Breast epithelium (tissue), 4 donors: ENCODE results near the gene ADCY7. TPM values are rescaled to one million over a fixed set of nuclear protein-coding genes. Genes with fewer than 3 reads are reported as not detected.
A peak's percentile ranks its signal among the peaks of the same experiment; 100 is the strongest.

ENCODE experiments used
- DNase-seq, 2 donors: peaks; one replicate each; pipeline ENCODE4 v3.0.0-alpha.2; 2019; ENCODE audit warnings: low spot score in 2 of 2
- H3K27ac ChIP-seq, 2 donors: fragments of 200-600 bp; sonication (generic) in 1 of 2; one replicate each; pipeline ENCODE4 v1.5.1; 2016 to 2019; ENCODE audit warnings: mild to moderate bottlenecking in 1 of 2
- H3K27me3 ChIP-seq, 2 donors: fragments of 200-600 bp; sonication (generic) in 1 of 2; one replicate each; pipeline versions ENCODE4 v1.5.1 to v1.6.0; 2017 to 2019; ENCODE audit warnings: control low read depth in 1 of 2, mild to moderate bottlenecking in 1 of 2
- H3K36me3 ChIP-seq: fragments of 200-600 bp; one replicate; pipeline ENCODE4 v1.5.1; 2019
- H3K4me1 ChIP-seq, 2 donors: fragments of 200-600 bp; sonication (generic); one replicate each; pipeline ENCODE4 v1.5.1; 2016 to 2019; ENCODE audit warnings: control low read depth in 1 of 2
- H3K4me3 ChIP-seq, 3 donors: fragments of 200-600 bp; sonication (generic); 1 replicate in 2 of 3; 2 replicates in 1 of 3; pipeline ENCODE4 v1.5.1; 2016 to 2019; ENCODE audit warnings: mild to moderate bottlenecking in 3 of 3, moderate library complexity in 2 of 3
- H3K9me3 ChIP-seq, 2 donors: fragments of 200-600 bp; sonication (generic) in 1 of 2; one replicate each; pipeline ENCODE4 v1.5.1; 2016 to 2019; ENCODE audit warnings: control low read depth in 1 of 2
- POLR2A ChIP-seq: fragments of 450-650 bp; IDR thresholded peaks from one replicate; pipeline ENCODE4 v1.6.1; 2016; ENCODE audit warnings: antibody characterized with exemption, mild to moderate bottlenecking, moderate library complexity
- POLR2AphosphoS5 ChIP-seq, 3 donors: sonication (generic); formaldehyde crosslinking; IDR thresholded peaks; one replicate each; pipeline ENCODE4 v1.6.1; 2017; ENCODE audit warnings: antibody characterized with exemption in 3 of 3
- intact Hi-C: fragments of 100-400 bp; cut with DNase I; formaldehyde crosslinking; loops from one replicate; pipeline ENCODE4 v1.15.1; 2023; ENCODE audit warnings: low total_unique reads
- total RNA-seq, 3 donors: library from RNA; depleted of rRNA; stranded (reverse); fragments of >200 nt; gene quantifications; one replicate each; pipeline ENCODE4 v1.1.0, GENCODE V29; 2016
- TF ChIP-seq, protein P1 (sequence below), 3 donors: fragments of 450-650 bp; IDR thresholded peaks; one replicate each; pipeline ENCODE4 v1.5.1; 2016 to 2017; ENCODE audit warnings: antibody characterized with exemption in 3 of 3, mild to moderate bottlenecking in 3 of 3, moderate library complexity in 3 of 3

ADCY7 gene
- total RNA-seq, 3 donors from 2014 or later: 6.2 to 30.7 (median 10.2) TPM

DNA sequence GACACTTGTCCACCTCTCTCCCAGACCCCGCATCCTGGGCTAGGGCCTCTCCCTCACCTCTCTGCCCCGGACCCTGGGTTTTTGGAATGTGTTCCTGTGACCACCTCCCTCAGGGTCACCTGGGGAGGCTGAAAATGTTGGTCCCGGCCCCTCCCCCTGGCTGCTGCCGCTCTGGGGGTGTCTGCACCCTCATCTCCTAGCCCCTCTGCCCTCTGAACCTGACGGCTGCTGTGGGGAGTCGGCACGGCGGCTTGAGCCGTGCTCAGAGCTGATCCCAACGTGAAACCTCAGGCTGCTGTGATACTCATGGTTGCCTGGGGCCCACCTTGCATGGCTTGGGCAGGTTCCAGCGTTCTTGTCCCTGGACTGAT lies 42.8 kb downstream of the ADCY7 start:
- no peaks in the 10 kb centered on the region for H3K36me3 ChIP-seq
- no peaks in the 10 kb centered on the region for H3K9me3 ChIP-seq
- no peaks in the 10 kb centered on the region for H3K4me1 ChIP-seq
- no peak overlapping the region for H3K4me3 ChIP-seq
- intact Hi-C loops: no loop called here
- no peak overlapping the region for H3K27ac ChIP-seq
- H3K27me3 ChIP-seq: no peaks in the 10 kb centered on the region
- no peak for DNase-seq
- TF ChIP-seq POLR2AphosphoS5 (IDR thresholded peaks at IDR 0.05): no peak
- TF ChIP-seq POLR2A: no peak
- TF ChIP-seq, protein P1, sequence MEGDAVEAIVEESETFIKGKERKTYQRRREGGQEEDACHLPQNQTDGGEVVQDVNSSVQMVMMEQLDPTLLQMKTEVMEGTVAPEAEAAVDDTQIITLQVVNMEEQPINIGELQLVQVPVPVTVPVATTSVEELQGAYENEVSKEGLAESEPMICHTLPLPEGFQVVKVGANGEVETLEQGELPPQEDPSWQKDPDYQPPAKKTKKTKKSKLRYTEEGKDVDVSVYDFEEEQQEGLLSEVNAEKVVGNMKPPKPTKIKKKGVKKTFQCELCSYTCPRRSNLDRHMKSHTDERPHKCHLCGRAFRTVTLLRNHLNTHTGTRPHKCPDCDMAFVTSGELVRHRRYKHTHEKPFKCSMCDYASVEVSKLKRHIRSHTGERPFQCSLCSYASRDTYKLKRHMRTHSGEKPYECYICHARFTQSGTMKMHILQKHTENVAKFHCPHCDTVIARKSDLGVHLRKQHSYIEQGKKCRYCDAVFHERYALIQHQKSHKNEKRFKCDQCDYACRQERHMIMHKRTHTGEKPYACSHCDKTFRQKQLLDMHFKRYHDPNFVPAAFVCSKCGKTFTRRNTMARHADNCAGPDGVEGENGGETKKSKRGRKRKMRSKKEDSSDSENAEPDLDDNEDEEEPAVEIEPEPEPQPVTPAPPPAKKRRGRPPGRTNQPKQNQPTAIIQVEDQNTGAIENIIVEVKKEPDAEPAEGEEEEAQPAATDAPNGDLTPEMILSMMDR (IDR thresholded peaks at IDR 0.05): no peak

DNA sequence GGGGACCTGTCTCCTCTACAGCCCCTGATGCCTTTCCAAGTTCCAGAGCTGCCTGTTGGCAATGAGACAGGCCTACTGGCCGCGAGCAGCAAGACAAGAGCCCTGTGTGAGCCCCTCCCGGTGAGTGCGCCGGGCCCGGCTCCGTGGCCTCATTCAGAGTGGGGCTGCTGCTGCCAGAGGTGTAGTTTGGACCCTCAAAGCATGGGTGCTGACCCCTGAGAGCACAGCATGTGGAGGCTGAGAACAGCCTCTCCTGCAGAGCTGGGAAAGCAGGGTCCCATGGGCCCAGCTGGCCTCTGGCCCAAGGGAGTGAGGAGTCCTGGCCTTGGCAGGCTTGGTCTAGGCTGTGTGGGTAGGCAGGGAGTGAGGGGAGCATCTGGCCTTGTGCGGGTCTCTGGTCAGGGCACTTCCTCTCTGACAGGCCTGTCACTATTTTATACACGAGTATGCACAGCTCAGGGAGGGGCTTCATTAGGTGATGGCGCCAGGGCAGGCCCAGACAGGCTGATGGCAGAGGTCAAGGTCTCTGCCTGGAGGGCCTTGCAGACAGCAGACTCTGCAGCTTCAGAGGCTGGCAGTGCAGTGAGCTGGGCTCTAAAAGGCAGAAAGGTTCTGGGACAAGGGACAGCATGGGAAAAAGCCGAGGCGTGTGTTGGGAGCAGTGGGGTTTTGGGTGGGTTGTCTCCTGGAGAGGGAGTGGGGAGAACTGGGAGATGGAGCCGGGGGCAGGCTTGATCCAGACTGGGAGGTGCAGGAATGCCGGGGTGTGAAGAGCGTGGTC lies 43.4 kb downstream of the ADCY7 start:
- DNase-seq: peak in 1 of 2 donors; percentile 40
- no peak overlapping the region for H3K27ac ChIP-seq
- no peaks in the 10 kb centered on the region for H3K27me3 ChIP-seq
- no peak overlapping the region for H3K4me3 ChIP-seq
- no peaks in the 10 kb centered on the region for H3K4me1 ChIP-seq
- intact Hi-C loops: no loop called here
- no peaks in the 10 kb centered on the region for H3K36me3 ChIP-seq
- TF ChIP-seq POLR2AphosphoS5 (IDR thresholded peaks at IDR 0.05) (no peak), POLR2A (no peak)
- TF ChIP-seq, protein P1 (IDR thresholded peaks at IDR 0.05): no peak
- H3K9me3 ChIP-seq: no peaks in the 10 kb centered on the region

DNA sequence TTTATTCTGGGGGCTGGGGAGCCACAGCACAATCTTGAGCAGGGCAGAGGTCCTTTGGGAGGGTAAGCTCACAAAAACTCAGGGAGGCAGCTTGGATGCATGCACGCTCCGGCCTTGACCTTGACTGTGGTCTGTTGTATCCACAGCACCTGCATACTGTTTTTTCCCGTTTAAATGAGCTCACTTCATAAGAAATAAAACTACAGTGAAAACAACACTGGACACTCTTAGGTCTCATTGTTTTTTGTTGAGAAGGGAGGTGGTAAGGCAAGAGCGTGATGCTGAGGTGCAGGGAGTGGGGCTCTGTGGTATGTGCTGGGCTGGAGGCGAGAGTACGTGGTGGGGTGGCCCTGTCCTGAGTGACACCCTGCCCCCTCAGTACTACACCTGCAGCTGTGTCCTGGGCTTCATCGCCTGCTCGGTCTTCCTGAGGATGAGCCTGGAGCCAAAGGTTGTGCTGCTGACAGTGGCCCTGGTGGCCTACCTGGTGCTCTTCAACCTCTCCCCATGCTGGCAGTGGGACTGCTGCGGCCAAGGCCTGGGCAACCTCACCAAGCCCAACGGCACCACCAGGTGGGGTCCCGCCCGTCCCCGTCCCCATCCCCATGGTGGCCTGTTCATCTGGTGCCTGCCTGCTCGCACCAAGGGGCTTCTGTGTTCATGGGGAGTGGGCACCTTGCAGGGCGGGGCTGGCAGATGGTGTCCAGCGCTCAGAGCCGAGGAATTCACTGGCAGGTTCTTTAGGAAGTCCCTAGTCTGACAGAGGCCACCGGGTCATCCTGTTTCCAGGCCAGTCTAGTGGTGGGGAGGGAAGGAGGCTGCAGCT lies 44.2 kb downstream of the ADCY7 start:
- TF ChIP-seq POLR2A (no peak), POLR2AphosphoS5 (IDR thresholded peaks at IDR 0.05) (no peak)
- TF ChIP-seq, protein P1 (IDR thresholded peaks at IDR 0.05): no peak
- Histone ChIP-seq H3K4me1 (no peaks in the 10 kb centered on the region), H3K27me3 (no peaks in the 10 kb centered on the region), H3K4me3 (no peak overlapping the region), H3K27ac (no peak overlapping the region), H3K9me3 (no peaks in the 10 kb centered on the region), H3K36me3 (no peaks in the 10 kb centered on the region)
- DNase-seq: peak in 1 of 2 donors; percentile 33
- intact Hi-C loops: no loop called here

DNA sequence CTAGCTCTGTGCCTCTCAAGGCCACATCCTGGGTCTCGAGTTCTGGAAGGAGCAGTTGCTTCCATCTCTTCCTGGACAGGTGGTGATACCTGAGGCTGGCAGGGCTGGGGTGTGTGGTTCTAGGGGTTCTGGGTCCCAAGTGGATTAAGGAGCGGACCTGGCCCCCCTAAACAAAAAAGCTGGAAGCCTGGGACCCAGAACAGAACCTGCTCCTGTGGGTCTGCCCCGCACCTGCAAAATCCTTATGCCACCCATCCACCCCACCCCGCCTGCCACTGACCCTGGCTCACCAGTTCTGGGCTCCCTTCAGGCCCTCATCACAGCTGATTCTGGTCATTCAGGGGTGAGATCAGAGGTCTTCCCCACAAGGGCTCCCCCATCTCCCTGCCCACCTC lies 44.8 kb downstream of the ADCY7 start:
- DNase-seq: no peak
- H3K4me3 ChIP-seq: no peak overlapping the region
- H3K4me1 ChIP-seq: no peaks in the 10 kb centered on the region
- TF ChIP-seq POLR2A (no peak), POLR2AphosphoS5 (IDR thresholded peaks at IDR 0.05) (no peak)
- TF ChIP-seq, protein P1 (IDR thresholded peaks at IDR 0.05): no peak
- H3K27me3 ChIP-seq: no peaks in the 10 kb centered on the region
- no peaks in the 10 kb centered on the region for H3K36me3 ChIP-seq
- no peak overlapping the region for H3K27ac ChIP-seq
- H3K9me3 ChIP-seq: no peaks in the 10 kb centered on the region
- intact Hi-C loops: no loop called here
